Renal cortical epithelial cell (primary cell): ENCODE data around the gene PRPF19. TPM values are rescaled to one million over a fixed set of nuclear protein-coding genes. Genes with fewer than 3 reads are reported as not detected.

ENCODE experiments used
- DNase-seq: peaks from one replicate; pipeline ENCODE4 v3.0.0-alpha.2; 2011; ENCODE audit warnings: low read depth
- total RNA-seq: library from RNA; depleted of rRNA; stranded (reverse); fragments of >200 nt; gene quantifications from 2 replicates; pipeline ENCODE4 v1.2.3, GENCODE V29; 2014

The PRPF19 gene
- total RNA-seq, 1 donor from 2014 or later: 49.8 TPM

DNA sequence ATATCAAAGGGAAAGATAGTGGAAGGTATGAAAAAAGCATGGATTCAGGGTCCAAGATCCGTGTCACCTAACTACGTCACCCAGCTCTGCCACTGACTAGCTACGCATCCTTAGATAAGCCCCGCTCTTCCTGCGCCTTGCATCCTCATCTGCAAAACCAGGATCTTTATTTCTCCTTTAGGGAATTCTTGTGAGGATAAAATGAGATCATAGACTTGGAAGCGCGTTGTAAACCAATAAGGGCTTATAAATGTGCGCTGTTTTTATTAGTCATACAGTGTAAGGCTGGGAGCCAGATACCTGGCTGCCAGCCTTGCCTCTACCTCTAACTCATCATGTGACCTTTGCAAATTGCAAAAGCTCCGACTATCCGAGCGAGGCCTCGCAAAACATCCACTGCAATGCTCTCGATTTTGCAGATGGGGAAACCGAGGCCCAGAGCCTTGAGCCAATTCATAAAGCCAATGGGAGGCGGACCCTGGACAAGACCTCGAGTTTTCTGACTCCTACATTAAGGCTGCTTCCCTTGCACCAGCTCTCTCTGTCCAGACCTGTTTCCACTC is 753 bp downstream of the PRPF19 start:
- DNase-seq: peak; percentile 67

DNA sequence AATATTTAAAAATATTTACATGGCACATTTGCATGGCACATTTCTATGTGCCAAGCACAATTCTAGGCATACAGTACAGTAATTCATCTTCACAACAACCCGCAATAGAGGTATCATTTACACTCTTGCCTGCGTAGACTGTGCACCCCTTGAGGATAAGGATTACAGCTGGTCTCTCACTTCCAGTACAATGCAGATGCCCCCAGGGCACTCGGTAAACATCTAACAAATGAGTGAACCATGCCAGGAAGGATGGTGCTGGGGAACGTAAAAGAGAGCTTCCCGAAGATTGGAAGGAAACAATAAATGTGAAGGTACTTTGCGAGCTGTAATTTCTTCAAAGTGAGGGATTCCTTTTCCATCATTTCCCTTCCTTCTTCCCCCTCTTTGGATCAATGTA is 1.3 kb downstream of the PRPF19 start:
- DNase-seq: no peak

DNA sequence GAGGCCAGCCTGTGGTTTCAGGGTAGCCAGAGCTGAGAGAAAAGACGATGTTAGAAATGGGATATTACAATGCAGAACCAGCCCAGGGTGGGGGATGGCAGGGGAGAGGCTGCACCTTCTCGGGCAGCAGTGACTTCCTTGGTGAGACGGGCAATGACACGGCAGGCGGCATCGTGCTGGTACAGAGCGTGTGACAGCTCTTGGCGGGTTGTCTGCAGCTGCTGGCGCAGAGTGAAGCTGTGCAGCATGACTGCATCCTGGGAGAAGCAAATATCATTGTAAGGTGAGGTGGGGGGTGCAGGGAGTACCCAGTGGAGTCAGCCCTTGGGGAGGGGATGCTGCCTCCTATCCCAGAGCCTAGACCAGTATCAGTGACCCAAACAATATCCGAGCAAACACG is 3.8 kb downstream of the PRPF19 start:
- no peak for DNase-seq

DNA sequence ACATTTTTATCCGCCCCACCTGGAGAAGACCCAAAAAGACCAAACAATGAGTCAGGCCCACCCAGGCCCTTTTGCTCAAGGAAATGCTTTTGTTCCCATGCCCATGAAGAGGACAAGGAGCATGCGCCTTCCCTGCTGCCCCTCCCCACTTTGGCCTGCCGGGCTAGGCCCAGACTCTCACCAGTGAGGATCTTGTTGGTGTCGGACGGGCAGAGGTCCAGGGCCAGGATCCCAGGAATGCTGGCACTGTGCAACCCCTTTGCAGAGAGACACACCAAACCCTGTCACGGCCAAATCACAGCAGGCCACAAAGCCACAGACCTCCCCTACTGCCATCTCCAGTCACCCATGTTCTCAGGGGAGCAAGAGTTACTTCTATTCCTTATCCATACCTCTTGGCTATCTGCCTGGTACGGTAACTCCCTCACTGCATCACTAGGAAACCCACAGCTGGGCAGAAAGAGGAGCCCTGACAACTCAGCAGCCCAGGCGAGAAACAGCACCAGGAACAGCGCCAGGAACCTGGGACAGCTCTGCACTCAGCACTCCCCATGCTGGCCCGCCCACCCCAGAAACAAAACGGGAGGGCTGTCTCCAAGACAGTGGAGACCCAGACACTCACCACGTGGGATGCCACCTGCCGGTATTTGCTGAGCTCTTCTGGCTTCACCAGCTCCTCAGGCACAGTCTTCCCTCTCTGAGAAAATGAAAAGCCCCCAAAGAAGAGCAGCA is 5.5 kb downstream of the PRPF19 start:
- no peak for DNase-seq

DNA sequence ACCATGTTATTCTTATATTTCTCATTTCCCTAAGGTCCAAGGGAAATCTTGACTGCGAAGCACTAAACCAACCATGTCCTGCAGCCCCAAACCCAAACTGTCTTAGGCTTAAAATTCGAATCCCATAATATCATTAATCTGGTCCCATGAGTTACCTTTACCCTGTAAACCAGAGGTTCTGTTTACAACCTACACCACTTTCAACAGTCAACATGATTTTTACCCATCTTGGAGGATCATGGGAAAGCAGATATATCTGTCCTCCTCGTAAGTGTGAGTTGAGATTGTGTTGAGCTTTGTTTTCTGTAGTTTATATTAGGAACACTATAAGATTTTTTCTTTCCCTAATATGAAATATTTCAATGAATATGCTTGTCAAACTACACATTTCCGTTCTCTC is 6.4 kb downstream of the PRPF19 start:
- DNase-seq: no peak

DNA sequence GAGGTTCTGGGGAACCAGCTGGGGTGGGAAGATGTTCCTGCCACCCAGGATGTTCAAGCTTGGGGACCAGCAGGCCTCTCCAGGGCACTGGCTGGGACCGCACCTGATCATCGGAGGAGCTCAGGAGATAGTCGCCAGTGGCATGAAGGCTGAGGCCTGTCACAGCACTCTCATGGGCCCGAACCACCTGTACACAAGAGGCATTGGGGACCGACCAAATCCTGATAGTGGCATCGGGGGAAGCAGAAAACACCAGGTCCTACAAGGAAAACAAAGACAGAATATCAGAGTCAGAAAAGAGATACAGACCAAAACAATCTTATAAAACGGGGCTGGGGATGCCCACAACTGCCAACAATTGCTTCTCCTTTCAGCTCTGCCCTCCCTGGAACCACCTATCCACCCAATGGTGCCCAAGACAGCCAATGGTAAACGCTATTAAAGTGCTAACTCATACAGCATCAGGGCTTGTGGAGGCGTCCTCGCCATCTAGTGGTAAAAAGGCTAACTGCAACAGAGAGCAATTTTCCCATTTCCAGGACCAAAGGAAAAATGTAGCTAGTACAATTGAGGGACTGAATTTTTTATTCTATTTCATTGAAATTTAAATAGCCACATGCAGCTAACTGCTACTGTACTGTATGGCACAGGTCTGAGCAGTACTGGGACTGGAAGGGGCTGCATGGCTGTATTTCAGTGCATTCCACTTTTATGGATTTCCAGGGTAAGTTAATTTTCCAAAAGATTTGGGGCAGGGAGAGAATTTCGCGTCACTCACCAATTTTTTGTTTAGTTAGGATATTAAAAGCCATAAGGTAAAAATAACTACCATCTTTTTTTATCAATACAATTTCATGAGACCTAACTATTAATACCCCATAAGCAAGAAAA is 7.1 kb downstream of the PRPF19 start:
- DNase-seq: peak; percentile 62

DNA sequence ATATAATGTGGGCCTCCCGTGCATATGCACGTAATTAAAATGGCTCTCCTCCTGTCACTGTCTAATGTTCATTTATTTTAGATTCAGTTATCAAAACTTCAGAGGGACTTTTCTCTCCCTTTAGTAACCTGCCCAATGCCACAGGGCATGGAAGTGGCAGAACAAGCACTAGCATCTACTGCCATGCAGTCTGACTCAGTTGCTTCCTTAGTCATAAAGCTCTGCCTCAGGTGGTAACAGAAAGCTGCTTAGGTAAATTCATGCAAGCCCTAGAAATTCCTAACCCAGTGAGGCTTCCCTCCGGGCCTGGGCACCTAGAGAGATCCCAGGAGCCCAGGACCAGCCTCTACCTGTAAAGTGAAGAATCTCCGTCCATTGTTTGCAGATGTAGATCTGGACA is 8.9 kb downstream of the PRPF19 start:
- DNase-seq: no peak

DNA sequence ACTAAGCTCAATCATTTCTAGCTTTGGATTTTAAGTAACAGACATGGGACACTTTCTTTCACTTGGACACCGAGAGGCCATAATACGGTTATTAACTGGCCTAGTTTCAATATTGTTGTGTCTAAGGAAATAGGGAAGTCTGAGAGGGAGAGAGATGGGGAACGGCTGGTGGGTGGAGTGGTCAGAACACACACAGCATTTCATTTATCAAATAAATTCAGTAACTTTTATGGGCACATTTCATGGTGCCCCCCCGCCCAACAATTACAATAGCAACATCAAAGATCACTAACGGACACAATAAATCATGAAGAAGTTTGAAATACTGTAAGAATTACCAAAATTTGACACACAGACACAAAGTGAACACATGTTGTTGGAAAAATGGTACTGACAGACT is 10.7 kb downstream of the PRPF19 start:
- no peak for DNase-seq

DNA sequence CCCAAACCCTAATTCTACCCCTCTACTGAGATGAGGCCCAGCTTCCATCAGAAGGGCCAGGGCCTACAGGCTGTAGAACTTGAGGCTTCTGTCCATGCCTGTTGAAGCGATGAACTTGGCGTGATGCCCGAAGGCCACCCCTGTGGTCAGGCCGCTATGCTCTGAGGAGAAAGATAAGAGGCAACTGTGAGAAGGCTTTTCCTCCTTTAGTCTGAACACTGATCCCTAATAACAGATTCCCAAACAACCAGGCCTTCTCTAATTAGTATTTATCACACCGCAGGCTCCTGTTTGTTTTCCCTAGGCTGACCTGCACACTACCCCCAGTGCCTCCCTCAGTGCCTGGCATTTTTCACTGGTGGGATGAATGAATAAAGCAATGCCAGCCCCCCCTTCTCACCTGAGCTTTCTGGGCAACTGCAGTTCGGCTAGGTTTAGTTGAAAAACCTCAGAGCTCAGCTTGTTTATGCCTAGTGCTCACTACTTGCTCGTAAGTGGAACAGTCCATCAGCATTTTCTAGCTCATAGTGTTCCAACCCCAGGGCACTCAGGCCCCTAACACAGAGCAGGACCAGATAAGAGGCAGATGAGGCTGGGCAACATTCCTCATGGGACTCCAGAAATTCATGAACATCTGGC is 15.2 kb downstream of the PRPF19 start:
- no peak for DNase-seq

DNA sequence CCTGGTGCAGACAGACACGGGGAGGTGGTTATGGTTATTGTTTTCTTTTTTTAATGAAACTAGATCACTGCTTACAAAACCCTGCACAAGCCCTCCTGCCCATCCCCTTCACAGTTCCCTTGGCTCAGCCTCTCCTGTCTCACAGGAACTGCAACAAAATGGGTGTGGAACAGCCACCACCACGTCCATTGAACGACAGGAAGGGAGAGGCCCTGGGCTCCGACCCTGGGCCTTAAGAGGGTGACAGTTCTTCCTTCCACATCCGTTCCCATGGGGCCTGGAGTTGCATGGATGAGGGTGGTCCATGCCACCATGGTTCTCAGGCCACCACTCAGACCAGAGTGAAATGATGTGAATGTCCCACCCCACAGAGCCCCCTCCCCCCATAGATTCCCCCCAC is 15.7 kb downstream of the PRPF19 start:
- no peak for DNase-seq

DNA sequence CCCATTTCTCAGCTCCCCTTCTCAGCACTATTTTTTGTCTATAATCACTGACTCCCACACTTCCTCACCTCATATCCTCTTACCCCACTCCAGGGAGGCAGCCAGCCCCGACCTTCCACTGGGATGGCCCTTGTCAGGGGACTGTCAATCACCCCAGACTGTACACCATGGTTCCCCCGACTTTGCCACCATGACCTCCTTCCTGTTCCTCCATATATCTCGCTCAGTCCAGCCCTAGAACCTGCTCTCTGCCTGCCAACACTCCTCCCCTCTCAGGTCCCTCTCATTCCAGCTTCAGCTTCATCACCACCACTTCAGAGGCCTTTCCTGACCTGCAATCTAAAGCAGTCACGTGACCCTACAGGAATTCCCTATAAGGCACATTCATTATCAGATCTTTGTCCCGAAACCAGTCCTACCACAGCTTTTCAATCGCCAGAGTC is 16.5 kb downstream of the PRPF19 start:
- DNase-seq: no peak

DNA sequence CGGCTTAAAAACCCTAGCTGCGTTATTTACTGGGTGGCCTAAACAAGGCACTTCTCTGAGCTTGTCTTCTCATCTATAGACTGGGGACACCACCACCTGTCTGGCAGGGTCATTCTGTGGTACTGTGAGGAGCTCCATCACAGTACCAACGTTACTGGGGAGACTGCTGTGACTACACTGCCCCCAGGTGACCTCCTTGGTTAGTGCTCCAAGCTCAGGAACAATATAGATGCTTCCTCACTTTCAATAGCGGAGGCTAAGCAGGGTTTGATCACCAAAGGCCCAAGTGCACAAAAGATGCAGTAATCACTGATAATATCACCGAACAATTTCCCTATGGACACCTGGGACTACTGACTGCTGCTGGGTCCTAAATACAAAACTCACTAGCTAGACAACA is 18.8 kb downstream of the PRPF19 start:
- peak; percentile 28 for DNase-seq

DNA sequence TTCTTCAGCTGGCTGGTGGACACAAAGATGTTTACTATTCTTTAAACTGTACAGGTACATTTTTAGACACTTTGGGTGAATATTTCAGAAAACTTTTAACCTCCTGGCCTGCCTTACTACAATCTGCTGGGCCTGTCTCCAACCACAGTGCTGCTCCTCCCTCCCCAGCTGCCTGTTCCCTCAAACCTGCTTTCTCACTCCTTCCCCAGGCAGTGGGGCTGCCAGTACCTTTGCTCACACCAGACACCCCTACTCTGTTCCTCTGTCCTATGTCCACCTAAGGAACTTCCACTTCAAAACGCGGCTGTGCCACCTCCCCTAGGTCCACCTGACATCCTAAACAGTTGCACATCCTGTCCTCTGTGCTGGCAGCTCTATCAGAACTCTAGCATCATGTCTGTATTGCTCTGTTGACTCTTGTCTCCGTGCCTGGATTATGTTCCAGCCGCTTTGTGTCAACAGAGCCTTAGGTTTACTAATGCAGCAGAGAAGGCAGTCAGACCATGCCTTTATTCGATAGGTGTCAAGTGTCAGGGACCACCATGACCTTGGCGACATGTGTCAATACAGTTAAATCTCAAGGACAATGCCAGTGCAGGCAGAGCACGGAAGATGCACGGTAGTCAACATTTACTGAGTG is 25.6 kb downstream of the PRPF19 start:
- no peak for DNase-seq

DNA sequence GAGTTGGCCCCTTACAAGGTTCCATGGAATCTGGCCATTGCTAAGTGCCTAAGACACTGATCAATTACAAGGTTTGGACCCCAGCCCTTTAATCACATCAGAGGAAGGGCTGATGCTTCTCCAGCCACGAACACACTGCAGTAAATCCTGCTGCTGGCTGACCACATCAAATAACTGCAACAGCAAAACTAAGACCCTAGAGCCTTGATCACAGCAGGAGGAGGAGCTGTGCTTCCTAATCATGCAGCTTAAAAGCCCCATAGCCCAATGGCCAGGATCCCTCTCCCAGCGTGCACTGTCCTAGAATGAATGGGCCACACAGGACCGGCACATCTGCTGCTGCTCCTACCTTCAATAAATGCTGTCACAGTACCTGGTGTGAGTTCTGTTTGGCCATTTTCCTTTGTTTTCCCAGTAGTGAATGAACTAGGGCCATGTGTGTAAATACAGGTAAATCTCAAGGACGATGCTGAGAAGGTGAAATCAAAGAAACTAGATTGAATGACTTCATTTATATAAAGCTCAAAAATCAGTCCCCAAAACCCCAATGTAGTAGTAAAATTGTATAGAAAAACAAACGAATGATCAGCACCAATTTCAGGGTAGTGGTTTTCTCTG is 26.3 kb downstream of the PRPF19 start:
- no peak for DNase-seq

DNA sequence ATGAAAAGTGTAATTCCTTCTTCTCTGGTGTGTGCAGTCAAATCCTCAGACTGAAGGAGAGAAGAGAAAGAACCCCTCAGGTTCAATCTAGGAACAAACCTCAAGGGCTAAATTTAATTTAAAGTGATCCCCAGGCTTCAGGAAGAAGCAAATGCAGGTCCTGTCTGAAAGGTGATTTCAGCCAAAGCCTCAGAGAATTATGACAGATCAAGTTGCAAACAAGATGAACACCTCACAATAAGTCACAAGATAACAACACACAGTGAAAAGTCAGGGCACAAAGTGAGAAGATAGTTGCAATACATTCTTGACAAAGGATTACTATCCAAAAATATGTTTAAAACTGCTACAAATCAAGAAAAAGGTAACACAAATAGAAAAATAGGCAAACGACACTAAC is 27.3 kb downstream of the PRPF19 start:
- DNase-seq: no peak

DNA sequence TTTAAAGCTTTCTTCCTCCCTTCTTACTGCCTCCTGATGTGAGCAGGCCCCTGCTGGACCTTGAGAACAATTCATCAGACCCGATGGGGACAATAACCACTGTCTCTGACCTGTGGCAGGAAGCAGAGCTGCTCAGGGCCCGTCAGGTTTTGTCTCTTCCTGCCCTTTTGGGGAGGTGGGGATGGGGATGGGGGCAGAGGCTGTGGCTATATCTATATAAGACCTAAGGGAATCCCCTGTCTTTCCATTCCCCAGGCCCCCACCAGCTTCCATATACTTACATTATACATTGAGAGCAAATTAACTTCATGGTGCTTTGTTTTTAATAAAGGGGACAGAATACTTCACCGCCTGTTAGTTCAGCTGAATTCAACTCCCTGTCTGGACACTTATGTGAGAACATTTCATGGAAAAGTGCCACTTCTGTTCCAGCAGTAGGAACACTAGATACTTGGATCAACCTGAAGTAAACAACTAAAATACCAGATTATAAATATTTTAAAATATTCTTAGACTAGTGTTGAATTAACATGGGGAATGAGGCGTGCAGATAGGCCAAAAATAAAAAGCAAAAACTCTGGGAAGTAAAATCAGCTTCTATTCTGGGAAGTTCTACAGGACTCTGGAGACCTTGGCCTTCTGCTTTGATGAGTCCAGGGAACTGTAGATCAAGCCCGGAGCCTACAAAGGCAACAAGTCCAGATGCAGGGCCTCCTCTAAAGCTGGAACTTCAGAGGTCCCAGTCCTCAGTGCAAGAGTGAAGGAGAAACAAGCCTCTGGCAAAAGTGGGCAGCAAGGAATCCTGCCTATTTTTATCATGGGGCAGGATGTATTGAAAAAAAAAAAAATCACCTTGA is 27.9 kb downstream of the PRPF19 start:
- DNase-seq: no peak

DNA sequence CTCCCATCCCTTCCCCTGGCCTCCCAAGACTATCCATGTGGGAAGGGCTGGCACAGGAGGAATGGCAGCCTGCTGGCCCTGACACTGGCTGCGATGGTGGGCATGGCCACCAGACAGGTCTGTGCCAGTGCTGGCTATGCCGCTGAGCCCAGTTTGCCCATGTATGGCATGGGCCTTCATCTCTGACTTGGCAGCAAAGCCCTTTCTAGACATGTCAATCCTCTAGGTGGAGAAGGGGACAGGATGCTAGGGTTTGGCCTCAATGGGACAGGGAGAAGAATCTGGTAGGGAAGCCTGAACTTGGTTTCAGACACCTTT is 30.3 kb downstream of the PRPF19 start:
- DNase-seq: no peak

DNA sequence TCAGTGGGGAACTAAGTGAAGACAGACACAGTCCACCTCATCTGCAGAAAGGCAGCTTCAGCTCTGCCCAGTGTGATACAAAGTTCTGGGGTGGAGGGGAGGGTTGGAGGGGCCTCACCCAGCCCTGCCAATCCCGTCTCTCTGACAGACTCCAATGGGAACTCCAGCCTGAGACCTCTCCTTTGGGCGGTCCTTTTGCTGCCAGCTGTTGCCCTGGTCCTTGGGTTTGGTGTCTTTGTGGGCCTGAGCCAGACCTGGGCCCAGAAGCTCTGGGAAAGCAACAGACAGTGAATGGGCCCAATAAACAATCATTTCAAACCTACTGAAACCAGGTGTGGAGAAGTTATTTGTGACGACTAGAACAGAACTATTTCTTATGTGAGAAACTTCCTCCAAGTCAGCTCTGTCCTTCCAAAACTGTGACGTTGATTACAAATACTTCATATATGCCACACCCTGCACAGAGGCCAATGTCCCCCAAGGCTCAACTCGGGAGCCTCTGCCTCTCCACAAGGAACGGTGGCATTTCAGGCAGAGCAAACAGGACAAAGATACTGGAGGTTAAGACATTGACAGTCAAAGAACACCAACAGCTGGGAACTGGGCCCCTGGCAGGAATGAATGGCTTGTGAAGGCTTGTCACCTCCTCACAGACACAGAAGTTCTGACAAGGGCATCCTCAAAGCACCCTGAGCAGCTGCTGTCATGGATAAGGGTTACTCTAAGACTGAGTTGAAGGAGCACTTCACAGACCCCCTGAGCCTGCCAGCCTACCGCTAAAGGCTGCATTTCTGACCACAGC is 30.8 kb downstream of the PRPF19 start:
- DNase-seq: no peak

DNA sequence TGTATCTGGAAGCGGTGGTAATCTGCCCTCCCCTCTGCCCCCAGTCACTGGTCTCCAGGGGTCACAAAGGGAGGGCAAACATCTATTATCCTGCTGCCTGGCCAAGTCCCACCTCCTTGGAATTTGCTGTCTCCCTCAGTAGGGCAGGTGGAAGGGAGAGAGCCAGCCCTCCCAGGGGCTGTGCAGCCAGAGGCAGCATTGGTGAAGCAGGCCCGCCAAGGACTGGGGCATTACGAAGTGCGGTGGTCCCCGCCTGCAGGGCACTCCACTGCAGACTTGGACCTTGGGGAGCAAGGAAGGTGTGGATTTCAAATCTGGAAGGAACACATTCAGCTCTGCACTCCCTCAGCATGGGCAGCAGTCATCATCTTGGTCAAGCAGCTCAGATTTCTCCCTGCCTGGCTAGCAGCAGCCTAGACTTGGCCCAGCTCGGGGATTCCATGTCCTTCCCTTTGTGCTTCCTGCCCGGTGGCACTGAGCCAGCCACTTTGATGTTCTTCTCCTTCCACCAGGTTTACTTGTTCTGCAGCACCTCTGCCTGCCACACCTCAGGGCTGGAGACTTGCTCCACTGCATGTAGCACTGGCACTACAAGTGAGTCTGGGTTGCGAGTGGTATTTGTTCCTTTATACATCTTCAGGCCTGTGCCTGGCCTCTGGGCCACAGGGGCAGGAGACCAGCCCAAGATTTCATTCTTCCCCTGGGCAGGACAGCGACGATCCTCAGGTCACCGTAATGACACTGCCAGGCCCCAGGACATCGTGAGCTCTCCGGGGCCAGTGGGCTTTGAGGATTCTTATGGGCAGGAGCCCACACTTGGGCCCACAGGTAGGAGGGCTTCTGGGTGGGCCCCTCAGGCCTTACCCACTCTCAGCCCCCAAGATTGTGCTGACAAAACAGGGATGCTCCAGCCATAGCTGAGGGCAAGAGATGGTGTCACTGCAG is 31.7 kb downstream of the PRPF19 start:
- no peak for DNase-seq
